ENCODE measurements around the gene MFAP5. TPM values are rescaled to one million over a fixed set of nuclear protein-coding genes. Genes with fewer than 3 reads are reported as not detected.
"Not testable (repeated sequence)": the region's sequence is repeated elsewhere in the genome, so short reads cannot be mapped to it uniquely, and the experiment has no call there.

Gene MFAP5
- total RNA-seq, 2 donors from 2014 or later = 2.8 to 13.4 TPM

- TF ChIP-seq POLR2A (IDR thresholded peaks at IDR 0.05) (no peak), CTCF (IDR thresholded peaks at IDR 0.05) (no peak), POLR2AphosphoS5 (IDR thresholded peaks at IDR 0.05) (no peak)
- Histone ChIP-seq H3K36me3 (no peaks in the 10 kb centered on the region), H3K27me3 (replicated peaks; ENCODE audit: insufficient read depth) (no peaks in the 10 kb centered on the region), H3K9me3 (no peaks in the 10 kb centered on the region), H3K4me3 (no peak overlapping the region), H3K4me1 (replicated peaks) (no peaks in the 10 kb centered on the region), H3K27ac (no peak overlapping the region)
- DNase-seq (ENCODE audit: low spot score) = no peak
- intact Hi-C loops (cut with DNase I) = no loop called here
- WGBS = 100% methylated on average over 7 of the region's 7 CpGs
These were observed 25.4 kb downstream of the MFAP5 start for GRCh38 chr12:8637244-8637643.

GRCh38 chr12:8636581-8636980, 26.0 kb downstream of the MFAP5 start:
- intact Hi-C loops (cut with DNase I) = no loop called here
- Histone ChIP-seq H3K27ac (no peak overlapping the region), H3K4me1 (replicated peaks) (no peaks in the 10 kb centered on the region), H3K4me3 (no peak overlapping the region), H3K36me3 (no peaks in the 10 kb centered on the region), H3K9me3 (no peaks in the 10 kb centered on the region), H3K27me3 (replicated peaks; ENCODE audit: insufficient read depth) (no peaks in the 10 kb centered on the region)
- WGBS = 63% methylated on average over 5 of the region's 5 CpGs
- TF ChIP-seq POLR2AphosphoS5 (IDR thresholded peaks at IDR 0.05) = no peak
- TF ChIP-seq POLR2A (IDR thresholded peaks at IDR 0.05) = no peak
- TF ChIP-seq CTCF (IDR thresholded peaks at IDR 0.05) = no peak
- no peak for DNase-seq (ENCODE audit: low spot score)

- intact Hi-C loops (cut with DNase I); H3K4me3 ChIP-seq; DNase-seq (ENCODE audit: low spot score); H3K4me1 ChIP-seq (replicated peaks); H3K27me3 ChIP-seq (replicated peaks; ENCODE audit: insufficient read depth); H3K27ac ChIP-seq; H3K36me3 ChIP-seq; H3K9me3 ChIP-seq: not testable (repeated sequence)
- 37% methylated on average over 8 of the region's 8 CpGs for WGBS
These were observed 26.6 kb downstream of the MFAP5 start for GRCh38 chr12:8636007-8636346.

- H3K4me1 ChIP-seq (replicated peaks); H3K36me3 ChIP-seq; H3K27ac ChIP-seq; H3K9me3 ChIP-seq; H3K4me3 ChIP-seq; DNase-seq (ENCODE audit: low spot score); H3K27me3 ChIP-seq (replicated peaks; ENCODE audit: insufficient read depth); intact Hi-C loops (cut with DNase I): not testable (repeated sequence)
- WGBS = 58% methylated on average over 9 of the region's 9 CpGs
These were observed 27.2 kb downstream of the MFAP5 start for GRCh38 chr12:8635342-8636006.

- intact Hi-C loops (cut with DNase I) = no loop called here
- Histone ChIP-seq H3K9me3 (no peaks in the 10 kb centered on the region), H3K4me1 (replicated peaks) (no peaks in the 10 kb centered on the region), H3K36me3 (no peaks in the 10 kb centered on the region), H3K27ac (no peak overlapping the region), H3K27me3 (replicated peaks; ENCODE audit: insufficient read depth) (no peaks in the 10 kb centered on the region), H3K4me3 (no peak overlapping the region)
- DNase-seq (ENCODE audit: low spot score) = no peak
- TF ChIP-seq POLR2AphosphoS5 (IDR thresholded peaks at IDR 0.05) (no peak), POLR2A (IDR thresholded peaks at IDR 0.05) (no peak), CTCF (IDR thresholded peaks at IDR 0.05) (no peak)
- 96% methylated on average over 4 of the region's 4 CpGs for WGBS
These were observed 32.5 kb downstream of the MFAP5 start for GRCh38 chr12:8630131-8630530.

GRCh38 chr12:8629486-8630033, 33.1 kb downstream of the MFAP5 start:
- no peak overlapping the region for H3K27ac ChIP-seq
- 22% methylated on average over 3 of the region's 3 CpGs for WGBS
- intact Hi-C loops (cut with DNase I) = no loop called here
- H3K9me3 ChIP-seq = no peaks in the 10 kb centered on the region
- H3K4me3 ChIP-seq = no peak overlapping the region
- H3K27me3 ChIP-seq (replicated peaks; ENCODE audit: insufficient read depth) = no peaks in the 10 kb centered on the region
- no peak for DNase-seq (ENCODE audit: low spot score)
- TF ChIP-seq POLR2AphosphoS5 (IDR thresholded peaks at IDR 0.05) (no peak), POLR2A (IDR thresholded peaks at IDR 0.05) (no peak), CTCF (IDR thresholded peaks at IDR 0.05) (no peak)
- H3K36me3 ChIP-seq = no peaks in the 10 kb centered on the region
- no peaks in the 10 kb centered on the region for H3K4me1 ChIP-seq (replicated peaks)
